Vagina (tissue), 2 donors: ENCODE results near the gene ADRM1.

Experiments used
- CTCF ChIP-seq, 3 experiments: fragments of 450-650 bp in 2 of 3; fragments of 200-600 bp in 1 of 3; sonication (generic) in 1 of 3; IDR thresholded peaks; one replicate each; pipeline ENCODE4 v1.5.1; 2017 to 2019; ENCODE audit warnings: antibody characterized with exemption in 3 of 3, mild to moderate bottlenecking in 2 of 3, moderate library complexity in 2 of 3
- POLR2A ChIP-seq, 2 donors: fragments of 450-650 bp; IDR thresholded peaks; one replicate each; pipeline ENCODE4 v1.6.1; 2017; ENCODE audit warnings: antibody characterized with exemption in 2 of 2, mild to moderate bottlenecking in 2 of 2, moderate library complexity in 2 of 2
- POLR2AphosphoS5 ChIP-seq, 2 donors: sonication (generic); formaldehyde crosslinking; IDR thresholded peaks; one replicate each; pipeline ENCODE4 v1.9.0; 2017; ENCODE audit warnings: antibody characterized with exemption in 2 of 2, mild to moderate bottlenecking in 2 of 2, low read depth in 1 of 2; ENCODE audit not compliant: insufficient read depth in 1 of 2

DNA sequence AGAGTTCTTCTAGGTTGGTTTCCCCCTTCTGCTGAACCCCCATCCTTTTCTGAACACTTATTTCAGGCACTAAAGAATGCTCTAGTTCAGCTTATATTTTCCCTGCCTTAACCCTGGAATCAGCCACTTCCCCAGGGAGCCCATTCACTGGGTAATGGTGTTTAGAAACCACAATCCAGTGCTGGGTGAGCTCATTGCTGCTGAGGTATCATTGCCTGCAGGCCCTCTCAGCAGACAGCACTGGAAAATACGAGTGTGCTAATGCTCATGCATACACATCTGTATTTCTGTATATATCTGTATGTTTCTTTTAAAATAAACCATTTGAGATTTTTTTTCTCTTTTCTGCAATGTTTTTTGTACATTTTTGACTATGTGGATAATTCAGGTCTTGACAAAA, 37.4 kb upstream of the ADRM1 start:
- no peak for TF ChIP-seq POLR2AphosphoS5 (IDR thresholded peaks at IDR 0.05; ENCODE audit: insufficient read depth in 1 of 2, low read depth in 1 of 2)
- TF ChIP-seq CTCF (IDR thresholded peaks at IDR 0.05), result no peak
- no peak for TF ChIP-seq POLR2A (IDR thresholded peaks at IDR 0.05)
